ENCODE results near the gene BNIPL.

DNA sequence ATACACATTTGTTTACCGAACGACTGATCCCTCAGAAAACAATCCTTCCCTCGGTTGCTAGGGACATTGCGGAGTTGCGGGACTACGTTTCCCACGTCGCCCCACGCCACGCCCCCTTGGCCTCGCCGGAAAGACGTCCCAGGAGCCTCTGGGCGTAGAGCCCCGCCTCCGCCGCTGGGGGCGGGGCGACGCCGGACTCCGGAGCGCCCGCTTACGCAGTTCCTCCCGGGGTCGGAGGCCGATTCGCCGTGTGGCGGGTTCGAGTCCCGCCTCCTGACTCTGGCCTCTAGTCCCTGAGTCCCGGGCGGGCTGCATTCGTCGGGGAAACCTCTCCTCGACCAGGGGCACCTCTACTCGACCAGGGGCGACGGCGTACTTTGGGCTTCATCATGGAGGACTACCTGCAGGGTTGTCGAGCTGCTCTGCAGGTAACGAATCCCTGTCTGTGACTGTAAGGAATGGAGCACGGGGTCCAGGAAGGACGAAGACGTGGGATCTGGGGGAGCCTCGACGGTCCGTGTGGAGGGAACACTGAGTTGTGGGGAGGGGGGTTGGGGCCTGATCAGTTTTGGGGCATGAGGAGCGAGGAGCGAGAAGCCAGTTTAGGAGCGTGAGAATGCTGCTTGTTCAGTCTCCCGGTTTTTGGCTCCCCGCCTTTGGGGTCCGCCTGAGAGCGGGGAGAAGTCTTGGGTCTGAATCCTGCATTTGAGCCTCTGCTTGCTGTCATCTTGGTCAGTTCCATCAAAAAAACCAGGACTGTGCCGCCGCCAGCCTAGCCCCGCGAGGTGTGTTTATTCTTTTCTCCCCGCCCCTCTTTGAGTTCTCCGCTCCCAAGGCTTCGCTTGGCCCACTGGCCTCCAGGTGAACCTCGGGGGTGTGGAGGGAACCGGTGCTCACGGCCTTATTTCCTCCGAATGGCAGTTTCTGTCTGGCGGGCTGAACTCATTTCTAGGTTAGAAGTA is 27.9 kb upstream of the BNIPL start, which contains the start of gene PRUNE1:
- TF ChIP-seq CTCF (IDR thresholded peaks at IDR 0.05) (no peak), POLR2A (IDR thresholded peaks at IDR 0.05) (no peak)
